K562 (cell line): ENCODE results near the gene ABAT. TPM values are rescaled to one million over a fixed set of nuclear protein-coding genes. Genes with fewer than 3 reads are reported as not detected.
A peak's percentile ranks its signal among the peaks of the same experiment; 100 is the strongest.

ENCODE experiments used
- ATAC-seq: fragments of 200-7000 bp; cut with Tn5 transposase; 3 replicates; pipeline ENCODE4 v1.9.1; 2020; ENCODE audit warnings: moderate library complexity
- BruUV-seq: library from RNA; stranded (reverse); fragments of 400-500 nt; replicated peaks from 2 replicates; lab custom pipeline; 2021; lab: Mats Ljungman, UMichigan
- CTCF ChIA-PET: fragments of 300-600 bp; formaldehyde crosslinking; extraction: SDS; loops from one replicate; lab custom pipeline; 2021; ENCODE audit warnings: low intra/inter-chr PET ratio; lab: Yijun Ruan, JAX
- POLR2A ChIA-PET: fragments of 300-600, 350-650 bp; sonication (Branson Sonifier 250); formaldehyde crosslinking; extraction: SDS; loops from one replicate; lab custom pipeline; 2021; ENCODE audit warnings: antibody characterized with exemption, inconsistent platforms; lab: Yijun Ruan, JAX
- DNase-seq, 4 experiments: peaks; one replicate each; pipeline versions ENCODE4 v3.0.0 to v3.0.0-alpha.2; 2011 to 2018; ENCODE audit warnings: low spot score in 3 of 4, mixed read lengths in 3 of 4; ENCODE audit errors: extremely low read depth in 1 of 4
- FAIRE-seq: peaks from 2 replicates; lab custom pipeline; 2011; peaks lifted over from hg19 to GRCh38; lab: Jason Lieb, UNC
- H2AFZ ChIP-seq: 2 replicates; pipeline ENCODE4 v1.6.0; 2011; ENCODE audit warnings: low read depth, low read length, control low read depth, inconsistent platforms
- H3K27ac ChIP-seq: fragments of 200-600 bp; 3 replicates; pipeline ENCODE4 v1.8.0; 2011; ENCODE audit warnings: low read depth, mild to moderate bottlenecking, control low read depth, inconsistent platforms, low read length, moderate library complexity, mixed read lengths; ENCODE audit errors: extremely low read depth
- H3K27me3 ChIP-seq, 2 experiments: fragments of 300-600 bp in 1 of 2; 2 replicates in 1 of 2; 3 replicates in 1 of 2; pipeline versions ENCODE4 v1.6.0 to v1.8.0; 2011; ENCODE audit warnings: inconsistent platforms in 2 of 2, low read length in 2 of 2, mild to moderate bottlenecking in 1 of 2, mixed read lengths in 1 of 2, moderate library complexity in 1 of 2; ENCODE audit not compliant: control insufficient read depth in 2 of 2, insufficient read depth in 2 of 2
- H3K36me3 ChIP-seq: fragments of 300-600 bp; 3 replicates; pipeline ENCODE4 v1.8.0; 2011; ENCODE audit warnings: mild to moderate bottlenecking, low read length, inconsistent platforms; ENCODE audit not compliant: control insufficient read depth, insufficient read depth
- H3K4me1 ChIP-seq, 2 experiments: fragments of 200-600 bp in 1 of 2; replicated peaks in 1 of 2; 2 replicates in 1 of 2; 3 replicates in 1 of 2; pipeline versions ENCODE4 v1.5.1 to v1.8.0; 2011; ENCODE audit warnings: inconsistent platforms in 2 of 2, low read length in 2 of 2, mild to moderate bottlenecking in 1 of 2, mixed read lengths in 1 of 2, moderate library complexity in 1 of 2; ENCODE audit not compliant: control insufficient read depth in 2 of 2, insufficient read depth in 2 of 2
- H3K4me2 ChIP-seq: 2 replicates; pipeline ENCODE4 v1.6.1; 2011; ENCODE audit warnings: low read length, control low read depth, inconsistent platforms, mixed read lengths; ENCODE audit not compliant: insufficient read depth
- H3K4me3 ChIP-seq: fragments of 200-600 bp; sonication (generic), shearing (Covaris generic); 2 replicates; pipeline ENCODE4 v1.5.1; 2016; ENCODE audit warnings: control low read depth, inconsistent platforms
- H3K79me2 ChIP-seq: fragments of 200-600 bp; 3 replicates; pipeline ENCODE4 v1.8.0; 2011; ENCODE audit warnings: low read length, inconsistent platforms; ENCODE audit not compliant: control insufficient read depth, insufficient read depth
- H3K9ac ChIP-seq, 2 experiments: 2 replicates each; pipeline versions ENCODE4 v1.6.0 to v1.6.1; 2011; ENCODE audit warnings: low read depth in 2 of 2, low read length in 2 of 2, control low read depth in 1 of 2, inconsistent platforms in 1 of 2, mild to moderate bottlenecking in 1 of 2, mixed read lengths in 1 of 2; ENCODE audit not compliant: insufficient read depth in 1 of 2
- H3K9me1 ChIP-seq: one replicate; pipeline ENCODE4 v1.6.0; 2011; ENCODE audit warnings: inconsistent platforms, mild to moderate bottlenecking, low read length, moderate library complexity; ENCODE audit not compliant: control insufficient read depth, insufficient read depth
- H3K9me3 ChIP-seq: replicated peaks from 2 replicates; pipeline ENCODE4 v1.5.1; 2011; ENCODE audit warnings: low read depth, low read length, inconsistent platforms; ENCODE audit not compliant: control insufficient read depth, insufficient read depth
- H4K20me1 ChIP-seq: replicated peaks from 2 replicates; pipeline ENCODE4 v1.6.1; 2011; ENCODE audit warnings: low read length, inconsistent platforms, mixed read lengths; ENCODE audit not compliant: control insufficient read depth, insufficient read depth
- ELF2 ChIP-seq: fragments of 250-450 bp; sonication (Bioruptor Pico); IDR thresholded peaks from 2 replicates; pipeline ENCODE4 v1.5.0; 2021; ENCODE audit warnings: mild to moderate bottlenecking
- KAT8 ChIP-seq: fragments of 450-650 bp; IDR thresholded peaks from 2 replicates; pipeline ENCODE4 v1.6.1; 2016; ENCODE audit warnings: low read depth, mild to moderate bottlenecking
- KDM2B ChIP-seq: fragments of 250-450 bp; sonication (Bioruptor Pico); IDR thresholded peaks from 2 replicates; pipeline ENCODE4 v1.8.0; 2021; ENCODE audit warnings: mild to moderate bottlenecking, moderate library complexity
- MXD1 ChIP-seq: fragments of 250-450 bp; sonication (Bioruptor Pico); IDR thresholded peaks from 2 replicates; pipeline ENCODE4 v1.8.0; 2021; ENCODE audit warnings: borderline replicate concordance, mild to moderate bottlenecking, moderate library complexity; ENCODE audit not compliant: poor library complexity, severe bottlenecking
- POLR2AphosphoS5 ChIP-seq: IDR thresholded peaks from 2 replicates; pipeline ENCODE4 v1.6.1; 2011; ENCODE audit warnings: mild to moderate bottlenecking, low read depth, low read length, moderate library complexity; ENCODE audit not compliant: control insufficient read depth, insufficient read depth
- RBM25 ChIP-seq: fragments of 200-400 bp; formaldehyde crosslinking; IDR thresholded peaks from 2 replicates; pipeline ENCODE4 v1.6.1; 2018; ENCODE audit warnings: low read length, low read depth, moderate library complexity; ENCODE audit not compliant: severe bottlenecking
- SUPT5H ChIP-seq: fragments of 450-650 bp; IDR thresholded peaks from 2 replicates; pipeline ENCODE4 v1.6.1; 2016
- ZFP36 ChIP-seq: fragments of 150-350 bp; IDR thresholded peaks from 2 replicates; pipeline ENCODE4 v1.6.1; 2018; ENCODE audit warnings: low read length, low read depth; ENCODE audit not compliant: partially characterized antibody
- ZKSCAN3 ChIP-seq: fragments of 250-450 bp; sonication (Bioruptor Pico); IDR thresholded peaks from 2 replicates; pipeline ENCODE4 v1.4.0; 2020
- WGBS: fragments of 100-300 bp; shearing (Covaris generic); methylation state at CpG from one replicate; pipeline ENCODE4 v1.1.6; 2016; ENCODE audit warnings: low coverage, mixed read lengths; ENCODE audit not compliant: insufficient coverage; ENCODE audit errors: missing lambda C conversion rate; 5-methylcytosine and 5-hydroxymethylcytosine counted together
- in situ Hi-C: fragments of 300-500 bp; cut with MboI; formaldehyde crosslinking; loops from 4 replicates; pipeline ENCODE4 v1.15.0; 2018; ENCODE audit warnings: inconsistent platforms, mixed read lengths
- intact Hi-C: fragments of 100-400 bp; cut with micrococcal nuclease; formaldehyde crosslinking; loops from 2 replicates; pipeline ENCODE4 v1.14.2; 2022
- polyA plus RNA-seq, 8 experiments: library from polyadenylated mRNA; depleted of rRNA in 4 of 8; stranded (reverse) in 5 of 8; unstranded in 3 of 8; fragments of >200 nt; fragmentation: Nextera tagmentation in 2 of 8; fragmentation: Illumina TruSeq in 1 of 8; extraction: Ambion mirVana in 2 of 8; extraction: Trizol in 1 of 8; gene quantifications; 2 replicates each; pipeline versions ENCODE4 v1.2.1 to v1.2.3, GENCODE V29; 2011 to 2014; ENCODE audit warnings: inconsistent platforms in 1 of 8, missing spikeins in 1 of 8
- total RNA-seq, 7 experiments: library from RNA; depleted of rRNA in 6 of 7; stranded (reverse); fragments of >200 nt in 6 of 7; fragmentation: Illumina TruSeq in 2 of 7; extraction: Trizol in 2 of 7; gene quantifications; 2 replicates each; pipeline versions ENCODE4 v1.2.1 to v1.2.3, GENCODE V29; 2011 to 2021; ENCODE audit warnings: low replicate concordance in 1 of 7

The ABAT gene
- total and polyA plus RNA-seq, 9 of the 15 experiments (the other 6 are each of a cell fraction or from before 2014, with no cell fraction given), result 0.01 to 0.49 (median 0.10) TPM

- no peak for TF ChIP-seq MXD1 (CRISPR knock-in tag)
- no peak for TF ChIP-seq ZKSCAN3 (CRISPR knock-in tag)
- no peak for TF ChIP-seq KDM2B
- no peak for TF ChIP-seq KAT8
- TF ChIP-seq RBM25, result peak; percentile 95
- TF ChIP-seq ZFP36, result peak; percentile 66
Measured at GRCh38 chr16:8741636-8742035, 67.2 kb downstream of the ABAT start (continued).

- ATAC-seq, result no peak
- H3K27me3 ChIP-seq, result peaks cover 21 to 29% of the 10 kb centered on the region in 2 experiments
- ChIA-PET CTCF (no interaction called here), POLR2A (interaction anchor here (0.6 to 0.7 kb wide), 2 partner anchors 13 to 22 kb away, joined by 3 to 5 read pairs; no protein-coding TSS in a partner anchor)
- no peak overlapping the region for H3K4me3 ChIP-seq
- no peak overlapping the region for H3K27ac ChIP-seq
- no peaks in the 10 kb centered on the region; the same call in 1 of the 2 replicates for H4K20me1 ChIP-seq
- H3K9me1 ChIP-seq, result no peaks in the 10 kb centered on the region
- BruUV-seq, result no TSS peak
- no peak overlapping the region for H3K9ac ChIP-seq
- 8% methylated on average over 8 of the region's 8 CpGs for WGBS
- in situ Hi-C loops (no loop called here), intact Hi-C loops (no loop called here)
- H3K4me2 ChIP-seq, result no peak overlapping the region
- no peak for TF ChIP-seq SUPT5H
- TF ChIP-seq ELF2 (CRISPR knock-in tag), result no peak
- TF ChIP-seq POLR2AphosphoS5, result no peak
- H3K4me1 ChIP-seq, result no peaks in the 10 kb centered on the region
- 0 out of 2 replicates have a peak, but pooled peaks cover 2% of the 10 kb centered on the region for H3K9me3 ChIP-seq
- no peak for DNase-seq
- H3K36me3 ChIP-seq, result no peaks in the 10 kb centered on the region
- no peak overlapping the region for H2AFZ ChIP-seq
- FAIRE-seq, result no peak
- no peaks in the 10 kb centered on the region for H3K79me2 ChIP-seq
Measured at GRCh38 chr16:8742068-8742467, 67.7 kb downstream of the ABAT start.
